Mucosa of descending colon (tissue), 3 donors: Measurements from ENCODE around the gene ATP6AP2. TPM values are rescaled to one million over a fixed set of nuclear protein-coding genes. Genes with fewer than 3 reads are reported as not detected.

Experiments
- ATAC-seq: fragments of 200-7000 bp; cut with Tn5 transposase; one replicate; pipeline ENCODE4 v1.9.1; 2020; ENCODE audit warnings: mild to moderate bottlenecking, moderate library complexity
- DNase-seq, 3 donors: peaks; one replicate each; pipeline ENCODE4 v3.0.0-alpha.2; 2020
- H3K36me3 ChIP-seq: fragments of 200-600 bp; one replicate; pipeline ENCODE4 v1.8.0; 2021; ENCODE audit warnings: low read depth, mild to moderate bottlenecking
- H3K4me1 ChIP-seq: fragments of 200-600 bp; one replicate; pipeline ENCODE4 v1.8.0; 2021; ENCODE audit warnings: low read depth, mild to moderate bottlenecking
- H3K4me3 ChIP-seq: fragments of 200-600 bp; one replicate; pipeline ENCODE4 v1.8.0; 2021; ENCODE audit warnings: mild to moderate bottlenecking
- H3K9me3 ChIP-seq: fragments of 200-600 bp; one replicate; pipeline ENCODE4 v1.8.0; 2021; ENCODE audit warnings: mild to moderate bottlenecking
- intact Hi-C, 2 donors: fragments of 100-400 bp; cut with DNase I in 1 of 2; cut with micrococcal nuclease in 1 of 2; formaldehyde crosslinking; loops; one replicate each; pipeline versions ENCODE4 v1.11.0 to v1.11.1; 2022; cut with DNase I, micrococcal nuclease
- total RNA-seq, 3 donors: library from RNA; stranded (reverse); fragmentation: NEBNext Ultra II Directional in 2 of 3; extraction: Animal tissue kit (Norgen Biotek cat#: 25700) in 2 of 3; gene quantifications; one replicate each; pipeline versions ENCODE4 v1.2.1 to v1.2.4, GENCODE V29; 2021 to 2023
- TF ChIP-seq, protein P1 (sequence below): fragments of 200-600 bp; IDR thresholded peaks from one replicate; pipeline ENCODE4 v1.8.0; 2022; ENCODE audit warnings: antibody characterized with exemption, mild to moderate bottlenecking
- donor health status: DM: no; HTN: no; CAD: no; lungs with moderate emphysema.
- donor health status: DM: no; HTN: no; CAD: no.
- donor health status: DM: no; HTN: yes; CAD: no.

The ATP6AP2 gene
- total RNA-seq, 3 donors from 2014 or later: 81.1 to 94.2 (median 87.3) TPM

- H3K4me1 ChIP-seq: no peaks in the 10 kb centered on the region
- H3K4me3 ChIP-seq: no peak overlapping the region
- no peaks in the 10 kb centered on the region for H3K9me3 ChIP-seq
- H3K36me3 ChIP-seq: no peaks in the 10 kb centered on the region
- no peak for ATAC-seq
- intact Hi-C loops: no loop called here
- TF ChIP-seq, protein P1, sequence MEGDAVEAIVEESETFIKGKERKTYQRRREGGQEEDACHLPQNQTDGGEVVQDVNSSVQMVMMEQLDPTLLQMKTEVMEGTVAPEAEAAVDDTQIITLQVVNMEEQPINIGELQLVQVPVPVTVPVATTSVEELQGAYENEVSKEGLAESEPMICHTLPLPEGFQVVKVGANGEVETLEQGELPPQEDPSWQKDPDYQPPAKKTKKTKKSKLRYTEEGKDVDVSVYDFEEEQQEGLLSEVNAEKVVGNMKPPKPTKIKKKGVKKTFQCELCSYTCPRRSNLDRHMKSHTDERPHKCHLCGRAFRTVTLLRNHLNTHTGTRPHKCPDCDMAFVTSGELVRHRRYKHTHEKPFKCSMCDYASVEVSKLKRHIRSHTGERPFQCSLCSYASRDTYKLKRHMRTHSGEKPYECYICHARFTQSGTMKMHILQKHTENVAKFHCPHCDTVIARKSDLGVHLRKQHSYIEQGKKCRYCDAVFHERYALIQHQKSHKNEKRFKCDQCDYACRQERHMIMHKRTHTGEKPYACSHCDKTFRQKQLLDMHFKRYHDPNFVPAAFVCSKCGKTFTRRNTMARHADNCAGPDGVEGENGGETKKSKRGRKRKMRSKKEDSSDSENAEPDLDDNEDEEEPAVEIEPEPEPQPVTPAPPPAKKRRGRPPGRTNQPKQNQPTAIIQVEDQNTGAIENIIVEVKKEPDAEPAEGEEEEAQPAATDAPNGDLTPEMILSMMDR: no peak
- no peak for DNase-seq
Measured at GRCh38 chrX:40628506-40628905, 47.7 kb downstream of the ATP6AP2 start.

- no peak for DNase-seq
- no peak for ATAC-seq
- Histone ChIP-seq H3K4me3 (no peak overlapping the region), H3K9me3 (no peaks in the 10 kb centered on the region), H3K4me1 (no peaks in the 10 kb centered on the region), H3K36me3 (no peaks in the 10 kb centered on the region)
- TF ChIP-seq, protein P1: no peak
- intact Hi-C loops: no loop called here
Measured at GRCh38 chrX:40632199-40632598, 51.4 kb downstream of the ATP6AP2 start.

- H3K4me3 ChIP-seq: no peak overlapping the region
- H3K4me1 ChIP-seq: no peaks in the 10 kb centered on the region
- ATAC-seq (no peak), DNase-seq (no peak)
- intact Hi-C loops: no loop called here
- TF ChIP-seq, protein P1: no peak
- no peaks in the 10 kb centered on the region for H3K36me3 ChIP-seq
- no peaks in the 10 kb centered on the region for H3K9me3 ChIP-seq
Measured at GRCh38 chrX:40637687-40638086, 56.9 kb downstream of the ATP6AP2 start.

DNA sequence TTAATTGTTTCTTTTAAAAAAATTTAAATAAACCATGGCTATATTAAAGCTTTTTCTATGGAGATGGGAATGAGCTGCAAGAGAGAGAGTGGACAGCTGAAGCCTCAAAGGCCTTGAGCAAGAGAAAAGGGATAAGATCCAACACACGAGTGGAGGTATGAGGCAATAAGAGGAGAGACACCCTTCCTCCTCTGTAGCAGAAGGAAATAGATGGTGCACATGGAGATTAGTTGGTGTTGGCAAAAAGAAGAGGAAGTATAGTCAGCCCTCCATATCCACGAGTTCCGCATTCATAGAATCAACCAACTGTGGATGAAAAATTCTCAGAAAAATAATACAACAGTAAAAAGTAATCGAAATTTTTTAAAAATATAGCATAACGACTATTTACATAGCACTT is 63.4 kb downstream of the ATP6AP2 start:
- no peak for DNase-seq
- Histone ChIP-seq H3K9me3 (no peaks in the 10 kb centered on the region), H3K4me1 (peaks cover 4% of the 10 kb centered on the region), H3K36me3 (no peaks in the 10 kb centered on the region), H3K4me3 (no peak overlapping the region)
- TF ChIP-seq, protein P1: no peak
- intact Hi-C loops: no loop called here
- ATAC-seq: peak; percentile 24

DNA sequence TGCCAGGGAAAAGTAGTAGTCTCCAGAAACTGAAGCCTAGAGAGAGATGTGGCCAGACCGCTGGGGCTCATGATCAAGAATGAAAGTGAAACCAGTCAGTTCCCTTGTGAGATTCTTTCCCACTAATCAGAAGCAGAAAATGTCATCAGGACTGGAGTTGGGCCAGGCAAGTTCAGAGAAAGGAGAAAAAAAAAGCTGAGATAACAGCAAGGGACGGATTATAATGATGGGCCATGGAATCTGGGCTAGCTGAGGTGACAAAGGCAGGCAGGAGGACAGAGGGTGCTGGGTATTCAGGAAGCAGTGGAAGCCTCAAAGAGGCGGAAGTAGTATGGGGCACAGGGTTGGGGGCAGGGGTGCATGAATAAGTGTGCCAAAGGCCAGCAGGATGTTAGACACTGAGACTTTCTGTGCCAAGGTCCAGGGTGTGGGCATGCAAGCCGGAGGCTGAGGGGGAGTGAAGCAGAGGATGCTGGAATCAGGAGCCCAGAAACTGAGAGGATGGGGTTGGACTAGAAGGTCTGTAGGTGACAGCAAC is 64.1 kb downstream of the ATP6AP2 start:
- TF ChIP-seq, protein P1: no peak
- Histone ChIP-seq H3K4me1 (peaks cover 4% of the 10 kb centered on the region), H3K36me3 (no peaks in the 10 kb centered on the region), H3K4me3 (no peak overlapping the region), H3K9me3 (no peaks in the 10 kb centered on the region)
- DNase-seq (peak; percentile 71 to 80 (median 76)), ATAC-seq (peak; percentile 76)
- intact Hi-C loops: no loop called here
